Heart left ventricle (tissue), 13 donors: ENCODE results near the gene ALPP.

Experiments
- POLR2A ChIP-seq, 2 donors: fragments of 450-650 bp; IDR thresholded peaks; one replicate each; pipeline ENCODE4 v1.6.1; 2017; ENCODE audit warnings: antibody characterized with exemption in 2 of 2, mild to moderate bottlenecking in 2 of 2, moderate library complexity in 2 of 2
- TF ChIP-seq, protein P1 (sequence below), 12 donors: fragments of 200-600 bp; sonication (generic) in 4 of 12; IDR thresholded peaks; one replicate each; pipeline versions ENCODE4 v1.5.0 to v1.8.0; 2018 to 2022; ENCODE audit warnings: antibody characterized with exemption in 12 of 12, mild to moderate bottlenecking in 5 of 12
- donor health status: ischemic (EF 13 %, LVEDD 7.1; RV severe dilation, severe dysfunction).
- donor health status: DM: no; HTN: yes; CAD: no.
- donor health status: DM: no; HTN: no; CAD: no.
- donor health status: ischemic (EF 25% LVEDD 6.9; RV normal size, moderate dysfunction).
- donor health status: ischemic (EF 25% LVEDD 5.7; RV mildly dilated, moderate dysfunction).
- donor health status: ischemic (EF 35%, LVEDD 5.7; RV mildly dilated, moderate dysfunction).
- donor health status: nonischemic (EF 11% LVEDD 7.7; RV severe dilation, severe dysfunction).
- donor health status: DM: yes; HTN: yes; CAD: no.
- donor health status: PGD.
- donor health status: ischemic (EF 29% LVEDD 5.4; RV normal size, mild dysfunction).
- donor health status: nonischemic (EF 23%, LVEDD 6.1; RV moderate dilation, normal function).

DNA sequence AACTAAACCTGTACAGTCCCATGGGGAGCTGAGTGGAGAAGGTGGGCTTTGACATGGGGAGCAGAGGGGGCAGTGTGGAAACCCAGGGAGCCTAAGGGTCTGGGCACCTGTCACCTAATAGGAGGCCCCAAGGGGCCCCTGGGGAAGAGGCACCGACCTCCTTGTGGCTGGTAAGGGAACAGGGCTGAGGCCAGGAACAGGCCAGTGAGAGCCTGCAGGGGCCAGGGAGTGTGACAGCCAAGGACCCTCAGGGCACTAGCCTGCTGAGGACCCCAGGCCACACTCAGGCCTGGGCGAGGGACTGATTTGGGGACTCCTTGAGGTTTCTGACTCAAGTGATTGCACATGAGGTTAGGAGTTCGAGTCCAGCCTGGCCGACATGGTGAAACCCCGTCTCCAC is 24.5 kb upstream of the ALPP start:
- TF ChIP-seq, protein P1, sequence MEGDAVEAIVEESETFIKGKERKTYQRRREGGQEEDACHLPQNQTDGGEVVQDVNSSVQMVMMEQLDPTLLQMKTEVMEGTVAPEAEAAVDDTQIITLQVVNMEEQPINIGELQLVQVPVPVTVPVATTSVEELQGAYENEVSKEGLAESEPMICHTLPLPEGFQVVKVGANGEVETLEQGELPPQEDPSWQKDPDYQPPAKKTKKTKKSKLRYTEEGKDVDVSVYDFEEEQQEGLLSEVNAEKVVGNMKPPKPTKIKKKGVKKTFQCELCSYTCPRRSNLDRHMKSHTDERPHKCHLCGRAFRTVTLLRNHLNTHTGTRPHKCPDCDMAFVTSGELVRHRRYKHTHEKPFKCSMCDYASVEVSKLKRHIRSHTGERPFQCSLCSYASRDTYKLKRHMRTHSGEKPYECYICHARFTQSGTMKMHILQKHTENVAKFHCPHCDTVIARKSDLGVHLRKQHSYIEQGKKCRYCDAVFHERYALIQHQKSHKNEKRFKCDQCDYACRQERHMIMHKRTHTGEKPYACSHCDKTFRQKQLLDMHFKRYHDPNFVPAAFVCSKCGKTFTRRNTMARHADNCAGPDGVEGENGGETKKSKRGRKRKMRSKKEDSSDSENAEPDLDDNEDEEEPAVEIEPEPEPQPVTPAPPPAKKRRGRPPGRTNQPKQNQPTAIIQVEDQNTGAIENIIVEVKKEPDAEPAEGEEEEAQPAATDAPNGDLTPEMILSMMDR (IDR thresholded peaks at IDR 0.05): no peak
- TF ChIP-seq POLR2A (IDR thresholded peaks at IDR 0.05): no peak
